ENCODE data around the gene CACNG5.

Gene CACNG5, protein sequence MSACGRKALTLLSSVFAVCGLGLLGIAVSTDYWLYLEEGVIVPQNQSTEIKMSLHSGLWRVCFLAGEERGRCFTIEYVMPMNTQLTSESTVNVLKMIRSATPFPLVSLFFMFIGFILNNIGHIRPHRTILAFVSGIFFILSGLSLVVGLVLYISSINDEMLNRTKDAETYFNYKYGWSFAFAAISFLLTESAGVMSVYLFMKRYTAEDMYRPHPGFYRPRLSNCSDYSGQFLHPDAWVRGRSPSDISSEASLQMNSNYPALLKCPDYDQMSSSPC

DNA sequence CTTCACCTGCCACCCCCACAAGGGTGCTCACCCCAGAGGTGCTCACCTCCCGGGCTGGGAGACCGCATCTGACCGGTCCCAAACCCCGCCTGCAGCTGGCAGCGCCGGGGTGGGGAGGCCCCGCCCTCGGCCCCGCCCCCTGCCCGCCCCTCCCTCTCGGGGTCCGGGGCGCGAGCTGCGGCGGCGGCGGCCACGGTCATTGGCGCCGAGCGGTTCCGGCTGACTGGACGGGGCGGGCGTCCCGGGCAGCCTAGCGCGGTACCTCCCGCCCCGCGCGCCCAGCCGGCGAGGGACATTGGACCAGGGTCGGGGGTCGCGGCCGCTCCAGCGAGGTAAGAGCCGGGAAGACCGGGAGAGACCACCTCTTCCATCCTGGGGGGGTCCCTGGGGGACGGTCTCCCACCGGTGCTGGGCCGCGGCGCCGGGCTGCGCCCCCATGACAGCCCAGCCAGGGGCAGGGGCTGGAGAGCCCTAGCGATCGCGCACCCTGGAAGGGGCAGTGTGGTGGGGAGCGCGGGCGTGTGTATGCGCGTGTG, at the start of gene CACNG5:
Gene CACNG5, plus strand, starts transcription at position 199 of the 536 bp plus-strand sequence. CDS start 42,216 bp downstream, outside the sequence.
- DNase-seq, result no peak

DNA sequence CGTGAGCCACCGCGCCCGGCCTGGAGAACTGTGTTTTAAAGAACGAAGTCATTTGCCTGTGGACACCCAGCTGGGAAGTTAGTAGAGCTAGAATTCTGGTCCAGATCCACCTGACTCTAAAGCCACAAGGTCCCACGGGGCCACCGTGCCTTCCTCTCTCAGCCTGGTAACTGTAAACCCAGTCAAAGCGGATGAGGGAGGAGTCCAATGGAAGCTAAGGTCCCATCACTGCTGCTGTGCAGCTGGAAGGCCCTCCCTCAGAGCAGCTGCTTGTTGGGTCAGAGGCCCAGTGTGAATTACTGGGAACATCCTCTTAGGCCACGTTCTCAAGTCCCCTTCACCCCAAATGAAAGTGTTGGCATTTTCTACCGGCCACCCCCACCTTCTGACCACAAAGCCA, 48.8 kb upstream of the CACNG5 start:
- no peak for DNase-seq

DNA sequence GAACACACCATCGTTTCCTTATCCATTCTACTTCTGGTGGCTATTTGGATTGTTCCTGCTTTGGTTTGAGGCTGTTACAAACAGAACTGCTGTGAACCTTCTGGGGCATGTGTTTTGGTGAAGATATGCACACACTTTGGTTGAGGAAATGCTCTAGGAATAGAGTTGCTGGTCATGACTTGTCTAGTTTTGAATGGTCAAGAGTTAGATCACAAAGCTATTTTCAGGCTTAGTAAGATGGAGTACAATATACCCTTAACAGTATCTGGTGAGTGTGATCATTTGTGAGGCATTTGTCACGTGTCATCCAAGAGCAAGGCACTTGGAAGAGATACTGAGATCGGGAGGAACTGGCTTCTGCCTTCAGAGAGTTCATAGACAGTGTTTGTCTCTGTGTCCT, 47.0 kb upstream of the CACNG5 start:
- DNase-seq, result no peak

DNA sequence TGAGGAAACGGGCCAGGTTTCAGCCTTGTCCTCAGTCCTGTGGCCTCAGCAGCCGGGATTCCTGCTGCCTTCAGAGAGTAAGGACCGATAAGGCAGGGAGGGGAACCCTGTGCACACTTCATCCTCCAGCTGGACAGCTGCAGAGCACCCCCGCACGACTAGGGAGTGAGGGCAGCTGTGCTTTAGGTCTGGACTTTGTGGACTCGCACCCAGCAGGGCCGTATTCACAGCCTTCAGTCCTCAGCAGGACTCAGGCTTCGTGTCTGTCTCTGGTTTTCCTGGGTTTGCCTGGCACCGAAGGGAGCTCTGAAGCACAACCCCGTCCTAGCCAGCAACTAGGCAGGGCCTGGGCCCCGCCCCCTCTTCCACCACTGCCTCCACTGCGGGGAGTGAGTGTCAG, 45.8 kb upstream of the CACNG5 start:
- no peak for DNase-seq

DNA sequence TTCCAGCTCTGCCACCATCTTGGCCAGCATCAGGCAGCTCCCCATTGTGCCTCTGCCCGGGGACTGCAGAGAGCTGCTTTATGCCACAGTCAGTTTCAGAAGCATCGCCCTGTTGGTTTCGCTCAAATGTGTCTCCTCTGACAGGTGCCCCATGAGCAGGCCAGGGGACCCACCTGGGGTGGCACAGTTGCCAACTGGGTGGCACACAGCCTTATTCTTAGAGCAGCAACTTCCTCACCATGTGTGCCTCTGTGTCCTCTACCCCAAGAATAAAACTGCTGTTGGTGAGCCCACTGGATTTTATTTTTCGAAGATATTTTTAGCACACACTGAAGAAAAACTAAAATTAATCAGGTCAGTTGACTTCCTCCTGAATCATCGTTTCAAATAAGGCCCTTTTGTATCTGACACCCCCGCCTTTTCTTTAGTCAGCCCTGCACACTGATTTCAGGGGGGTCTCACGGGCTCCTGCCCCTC, 44.9 kb upstream of the CACNG5 start:
- no peak for DNase-seq

DNA sequence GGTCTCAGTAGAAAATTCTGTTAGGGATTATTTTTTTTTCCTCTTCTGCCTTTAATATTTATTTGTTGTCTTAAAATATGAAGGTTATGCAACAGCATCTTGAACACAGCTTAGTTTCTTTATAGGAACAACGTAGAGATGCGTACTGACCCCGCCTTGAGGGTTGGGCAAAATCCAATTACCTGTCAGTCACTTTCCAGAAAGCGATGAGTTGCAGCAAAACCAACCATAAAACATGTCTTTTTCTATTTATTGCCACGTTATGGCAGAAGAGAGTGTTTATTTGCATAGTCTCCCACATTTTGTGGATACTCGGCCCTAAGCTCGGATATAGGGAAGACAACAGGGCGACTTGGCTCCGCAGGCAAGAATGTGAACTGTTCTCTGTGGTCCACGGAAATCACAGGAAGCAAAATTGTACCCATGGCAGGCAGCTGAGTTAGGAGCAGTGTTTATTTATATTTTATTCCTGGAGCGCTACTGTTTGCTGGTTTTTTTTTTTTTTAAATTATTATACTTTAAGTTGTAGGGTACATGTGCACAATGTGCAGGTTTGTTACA, 44.3 kb upstream of the CACNG5 start:
- no peak for DNase-seq

DNA sequence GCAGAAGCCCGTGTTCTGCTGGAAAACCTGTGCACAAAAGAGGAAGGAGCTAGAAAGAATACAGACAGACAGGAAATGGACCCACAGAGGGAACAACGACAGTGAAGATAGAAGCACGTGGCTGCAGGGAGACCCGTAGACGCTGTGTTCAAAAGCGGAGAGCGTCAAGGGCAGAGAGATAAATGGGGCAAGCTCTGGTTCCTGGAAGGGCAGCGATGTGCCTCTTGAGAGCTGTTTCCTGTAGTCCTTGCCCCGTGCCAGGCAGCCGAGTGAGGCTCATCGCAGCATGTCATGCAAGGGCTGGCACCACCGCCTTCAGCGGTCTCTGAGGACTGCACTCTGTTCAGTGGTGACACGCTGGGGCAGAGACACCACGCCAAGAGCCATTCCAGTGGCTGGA, 43.6 kb upstream of the CACNG5 start:
- DNase-seq, result no peak

DNA sequence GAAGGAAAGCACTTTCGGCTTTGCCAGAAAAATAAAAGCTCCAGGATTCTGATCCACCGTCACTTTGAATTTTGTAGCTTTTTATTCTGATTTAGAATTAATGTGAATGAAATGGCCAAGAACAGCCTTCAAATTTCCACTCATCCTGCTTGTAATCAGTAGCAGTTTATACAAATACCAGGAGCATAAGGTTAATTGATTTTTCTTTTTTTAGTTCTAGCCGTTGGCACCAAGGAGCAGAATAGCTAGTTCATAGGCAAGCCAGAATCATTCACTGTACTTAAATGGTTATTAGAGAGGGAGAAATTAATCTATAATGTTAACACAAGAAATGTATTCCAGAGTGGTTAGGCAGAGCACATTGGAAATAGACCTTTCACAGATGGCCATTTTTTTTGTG, 41.1 kb upstream of the CACNG5 start:
- no peak for DNase-seq

DNA sequence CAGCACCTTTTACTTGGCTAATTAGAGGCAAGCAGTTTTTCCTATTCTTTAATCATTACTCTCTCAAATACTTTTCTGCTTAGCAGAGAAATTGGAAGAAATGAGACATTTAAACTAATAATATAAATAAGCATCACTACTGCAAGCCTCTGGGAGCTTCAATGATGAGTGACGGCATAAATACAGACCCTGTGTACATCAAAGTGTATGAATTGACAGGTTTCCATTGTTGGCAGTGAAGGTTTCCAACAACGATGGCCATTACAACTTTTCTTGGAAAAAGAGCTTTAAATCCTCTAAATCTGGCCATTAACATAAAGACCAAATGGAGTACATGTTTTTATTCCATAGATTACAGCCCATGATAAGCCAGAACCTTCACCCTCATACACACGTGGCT, 39.4 kb upstream of the CACNG5 start:
- DNase-seq, result no peak

DNA sequence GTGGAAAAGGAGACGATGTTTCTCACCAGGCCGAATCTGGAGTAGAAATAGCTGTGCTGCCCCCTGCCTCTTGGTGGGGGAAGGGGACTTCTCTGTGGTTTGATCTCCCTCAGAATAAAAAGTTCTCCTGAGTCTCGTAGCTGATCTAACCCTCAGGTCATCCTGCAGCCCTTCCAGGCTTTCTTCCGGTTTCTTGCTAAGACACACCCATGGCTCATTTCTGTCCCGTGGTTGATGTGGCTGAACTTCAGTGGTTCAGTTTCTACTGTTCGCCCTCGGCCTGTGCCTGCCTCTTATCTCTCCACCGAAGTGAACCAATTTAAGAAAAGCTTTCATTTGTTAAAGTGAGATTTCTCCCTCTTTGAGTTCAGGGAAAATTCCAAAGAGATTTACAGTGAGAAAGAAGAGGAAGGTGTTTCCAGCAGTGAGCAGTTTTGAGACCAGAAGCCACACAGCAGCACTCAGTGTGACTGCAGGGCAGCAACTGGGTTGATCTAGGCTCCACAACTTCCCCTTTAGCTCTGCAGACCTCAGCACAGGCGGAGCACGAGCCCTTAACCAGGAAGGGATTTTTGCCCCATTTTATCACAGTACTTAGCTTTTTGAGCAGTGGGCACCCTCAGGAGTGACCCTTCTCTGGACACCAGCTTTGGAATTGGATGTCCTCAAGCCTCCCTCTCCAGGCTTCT, 34.9 kb upstream of the CACNG5 start:
- DNase-seq, result no peak

DNA sequence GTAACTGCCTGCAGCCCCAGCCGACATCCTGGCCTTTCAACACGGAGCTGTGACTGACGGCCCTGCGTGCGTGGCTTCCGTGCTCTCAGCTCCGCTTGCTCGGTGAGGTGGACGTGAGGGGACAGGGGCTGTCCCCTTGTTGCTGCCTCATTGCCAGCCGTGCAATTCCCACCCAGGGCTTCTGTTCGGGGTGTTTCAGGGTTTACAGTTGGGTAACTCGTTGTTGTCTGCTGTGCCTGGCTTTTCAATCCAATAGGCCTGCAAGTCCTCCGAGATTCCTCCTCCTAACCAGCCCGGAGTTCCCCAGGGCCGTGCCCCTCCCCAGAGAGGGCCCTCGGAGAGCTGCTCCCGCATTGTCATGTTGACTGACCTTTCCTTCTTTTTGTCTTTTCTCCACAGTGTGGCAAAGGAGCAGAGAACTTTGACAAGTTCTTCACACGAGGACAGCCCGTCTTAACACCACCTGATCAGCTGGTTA, 31.4 kb upstream of the CACNG5 start:
- no peak for DNase-seq

DNA sequence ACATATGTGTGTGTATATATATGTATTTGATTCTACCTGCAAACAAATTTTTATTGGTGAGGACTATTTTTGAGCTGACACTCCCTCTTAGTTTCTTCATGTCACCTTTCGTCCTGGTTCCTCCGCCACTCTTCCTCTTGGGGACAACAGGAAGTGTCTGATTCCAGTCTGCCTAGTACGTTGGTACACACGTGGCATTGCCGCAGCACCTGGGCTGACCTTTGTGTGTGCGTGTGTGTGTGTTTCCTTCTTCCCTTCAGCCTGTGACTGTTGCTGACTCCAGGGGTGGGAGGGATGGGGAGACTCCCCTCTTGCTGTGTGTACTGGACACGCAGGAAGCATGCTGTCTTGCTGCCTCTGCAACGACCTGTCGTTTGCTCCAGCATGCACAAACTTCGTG, 29.4 kb upstream of the CACNG5 start:
- no peak for DNase-seq

DNA sequence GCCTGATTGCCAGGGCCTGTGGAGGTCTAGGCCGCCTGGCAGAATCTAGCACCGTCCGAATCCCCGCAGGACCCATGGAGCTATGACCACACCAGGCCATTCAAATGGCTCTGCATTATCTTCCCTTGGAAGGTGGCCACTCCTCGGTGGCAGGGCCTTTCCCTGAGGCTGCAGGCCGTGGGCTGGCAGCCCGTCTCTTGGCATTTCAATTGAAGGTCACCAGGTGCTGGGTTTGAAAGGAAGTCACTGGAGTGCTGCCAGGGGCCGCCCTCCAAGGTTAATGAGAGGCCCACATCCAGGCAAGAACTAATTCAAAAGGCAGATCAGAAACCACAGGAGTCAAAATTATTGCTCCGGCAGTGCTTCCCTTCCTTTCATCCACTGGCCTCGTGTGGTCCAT, 27.7 kb upstream of the CACNG5 start:
- DNase-seq, result no peak

DNA sequence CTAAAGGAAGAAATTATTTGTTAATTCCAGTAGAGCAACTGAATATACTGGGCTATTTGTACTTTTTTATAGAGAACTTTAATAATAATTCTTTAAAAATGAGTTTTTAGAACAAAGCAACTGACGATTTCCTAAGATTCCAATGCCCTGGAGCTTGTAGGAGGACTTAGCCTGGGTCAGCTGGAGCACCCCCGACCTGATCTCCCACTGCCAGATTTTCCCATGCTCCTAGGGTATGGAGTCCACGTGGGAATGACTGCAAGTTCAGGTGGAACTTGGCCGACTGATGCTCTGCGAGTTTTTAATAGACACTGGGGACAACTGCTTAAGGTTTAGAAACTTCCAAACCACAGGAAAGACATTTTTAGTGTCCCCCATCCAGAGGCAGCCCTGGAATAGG, 25.5 kb upstream of the CACNG5 start:
- no peak for DNase-seq

DNA sequence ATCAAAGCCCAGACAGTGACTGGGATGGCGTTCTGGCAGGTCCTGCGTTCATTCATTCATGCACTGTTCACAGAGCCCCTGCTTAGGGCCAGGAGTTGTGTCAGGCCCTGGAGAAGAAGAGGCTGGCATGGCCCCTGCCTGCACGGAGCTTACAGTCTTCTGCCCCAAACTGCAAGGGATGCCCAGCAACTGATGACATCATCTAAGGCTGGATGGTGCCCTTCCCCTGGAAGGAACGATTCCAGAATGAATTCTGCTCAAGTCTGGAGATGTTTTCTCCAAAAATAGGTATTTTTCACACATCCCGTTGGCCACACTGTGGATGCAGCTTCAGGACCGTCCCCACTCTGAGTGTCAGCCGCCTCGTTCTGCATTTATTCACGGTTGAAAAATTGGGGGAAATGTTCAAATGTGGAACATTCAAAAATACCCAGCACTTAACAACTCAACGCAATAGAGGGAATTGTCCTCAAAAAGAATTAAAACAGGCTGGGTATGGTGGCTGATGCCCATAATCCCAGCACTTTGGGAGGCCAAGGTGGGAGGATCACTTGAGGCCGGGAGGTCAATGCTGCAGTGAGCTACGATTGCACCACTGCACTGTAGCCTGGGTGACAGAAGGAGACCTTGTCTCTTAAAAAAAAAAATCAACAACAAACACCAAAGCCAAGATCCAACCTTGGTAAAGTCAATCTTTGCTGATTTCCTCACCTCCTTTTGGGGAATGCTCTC, 23.8 kb upstream of the CACNG5 start:
- DNase-seq, result no peak

DNA sequence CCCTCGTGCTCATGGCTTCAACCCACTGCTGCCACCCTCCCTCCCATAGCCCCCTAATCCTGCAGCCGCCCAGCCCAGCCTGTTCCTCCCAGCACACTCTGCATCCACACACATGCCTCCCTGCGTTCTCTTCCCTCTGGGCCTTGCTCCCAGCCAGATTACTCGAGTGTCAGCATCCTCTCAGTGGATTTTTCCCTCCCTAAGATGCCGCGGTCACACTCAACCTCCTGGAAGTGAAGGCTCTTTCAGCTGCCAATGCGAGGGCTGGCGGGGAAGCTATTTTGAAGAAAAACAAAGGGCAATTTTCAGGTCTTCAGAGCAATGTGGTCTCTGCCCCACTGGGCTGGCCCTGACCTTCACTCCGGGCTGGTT, 23.2 kb upstream of the CACNG5 start:
- no peak for DNase-seq

DNA sequence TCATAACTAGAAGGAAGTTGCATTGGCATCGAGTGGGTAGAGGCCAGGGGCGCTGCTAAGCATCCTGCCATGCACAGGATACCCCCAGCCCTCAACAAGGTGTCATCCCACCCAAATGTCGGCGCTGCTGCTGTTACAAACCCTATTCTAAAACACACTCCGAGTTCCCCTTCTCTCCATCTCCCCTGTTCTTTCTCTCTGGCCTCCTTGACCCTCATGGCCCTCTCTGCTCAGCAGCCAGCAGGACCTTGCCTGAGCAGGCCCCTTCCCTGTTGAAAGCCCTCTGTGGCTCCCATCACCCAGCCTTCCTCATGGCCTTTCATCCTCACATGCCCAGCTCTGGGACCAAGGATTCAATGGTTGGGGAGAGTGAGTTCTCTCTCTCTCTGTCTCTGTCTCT, 22.3 kb upstream of the CACNG5 start:
- DNase-seq, result no peak

DNA sequence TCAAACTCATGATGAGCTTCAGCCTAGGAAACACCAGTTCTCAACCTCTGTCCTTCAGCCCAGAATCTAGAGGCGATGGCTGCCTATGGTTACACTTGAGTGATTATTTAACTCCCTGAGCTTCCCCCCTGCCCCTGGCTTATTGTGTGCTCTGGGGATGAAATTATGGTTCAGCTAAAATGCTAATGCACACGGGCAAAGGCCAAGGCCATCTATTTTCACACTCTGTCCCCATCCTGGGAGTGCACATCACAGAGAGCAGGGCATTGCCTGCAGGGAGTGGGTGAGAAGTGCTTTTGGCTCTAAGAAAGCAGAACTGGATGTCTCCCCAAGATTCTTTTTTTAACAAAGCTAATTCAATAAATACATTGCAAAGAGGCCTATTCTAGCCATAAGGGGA, 21.6 kb upstream of the CACNG5 start:
- no peak for DNase-seq

DNA sequence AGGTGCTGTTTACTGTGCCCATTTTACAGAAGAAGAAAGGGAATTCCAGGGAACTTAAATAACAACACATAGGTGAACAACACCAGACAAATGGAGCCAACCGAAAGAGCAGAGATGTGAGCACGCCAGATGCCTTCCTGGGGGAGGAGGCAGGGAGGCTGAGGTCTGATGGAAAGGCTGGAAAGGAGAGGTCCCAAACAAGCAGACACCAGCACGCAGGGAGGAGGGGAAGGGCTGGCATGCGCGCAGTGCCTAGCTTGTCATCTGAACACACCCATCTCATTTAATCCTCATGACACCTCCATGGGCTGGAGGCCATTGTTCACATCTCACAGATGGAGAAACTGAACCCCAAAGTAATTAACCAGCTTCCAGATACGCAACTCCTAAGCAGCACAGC, 20.9 kb upstream of the CACNG5 start:
- DNase-seq, result no peak

DNA sequence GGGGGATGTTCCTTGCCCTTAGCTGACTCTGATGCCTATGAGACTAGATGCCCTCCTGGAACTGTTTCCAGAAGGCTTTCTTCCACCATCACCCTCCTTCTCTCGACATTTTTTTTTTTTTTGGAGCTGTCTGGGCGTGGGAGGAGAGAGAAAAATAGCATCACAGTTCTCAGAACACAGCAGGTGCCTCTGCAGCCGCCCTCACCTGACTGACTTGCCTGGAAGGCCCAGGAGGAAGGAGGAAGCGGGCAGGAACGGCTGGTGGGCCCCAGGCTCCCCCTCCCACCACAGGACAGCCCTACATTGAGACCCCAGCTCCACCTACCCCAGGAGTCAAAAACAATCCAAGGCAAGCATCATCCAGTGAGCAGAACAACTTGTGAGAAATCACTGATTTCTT, 20.3 kb upstream of the CACNG5 start:
- no peak for DNase-seq

DNA sequence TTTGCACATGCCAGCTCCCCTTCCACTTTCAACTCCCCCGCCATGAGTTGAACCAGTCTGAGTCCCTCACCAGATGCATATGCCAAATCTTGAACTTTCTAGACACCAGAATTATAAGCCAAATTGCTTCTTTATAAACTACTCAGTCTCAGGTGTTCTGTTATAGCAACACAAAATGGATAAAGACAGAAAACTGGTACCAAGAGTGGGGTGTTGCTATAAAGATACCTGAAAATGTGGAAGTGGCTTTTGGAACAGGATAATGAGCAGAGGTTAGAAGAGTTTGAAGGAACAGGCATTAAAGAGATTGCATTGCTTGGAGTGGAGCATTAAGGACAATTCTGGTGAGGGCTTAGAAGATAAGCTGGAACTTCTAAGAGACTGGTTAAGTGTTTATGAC, 17.2 kb upstream of the CACNG5 start:
- no peak for DNase-seq

DNA sequence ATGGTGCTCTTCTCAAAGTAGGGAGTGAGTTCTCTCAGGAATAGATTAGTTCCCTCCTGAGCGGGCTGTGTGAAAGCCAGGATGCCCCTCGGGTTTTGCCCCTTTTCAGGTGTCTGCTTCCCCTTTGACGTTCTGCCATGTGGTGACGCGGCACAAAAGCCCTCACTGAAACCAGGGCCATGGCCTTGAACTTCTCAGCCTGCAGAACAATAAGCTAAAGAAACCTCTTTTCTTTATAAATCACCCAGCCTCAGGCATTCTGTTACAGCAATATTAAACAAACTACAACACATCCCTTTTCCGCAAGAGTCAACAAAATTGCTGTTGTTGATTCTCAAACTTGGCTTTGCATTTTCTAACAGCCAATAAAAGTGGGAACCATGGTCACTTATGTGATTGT, 15.5 kb upstream of the CACNG5 start:
- no peak for DNase-seq

DNA sequence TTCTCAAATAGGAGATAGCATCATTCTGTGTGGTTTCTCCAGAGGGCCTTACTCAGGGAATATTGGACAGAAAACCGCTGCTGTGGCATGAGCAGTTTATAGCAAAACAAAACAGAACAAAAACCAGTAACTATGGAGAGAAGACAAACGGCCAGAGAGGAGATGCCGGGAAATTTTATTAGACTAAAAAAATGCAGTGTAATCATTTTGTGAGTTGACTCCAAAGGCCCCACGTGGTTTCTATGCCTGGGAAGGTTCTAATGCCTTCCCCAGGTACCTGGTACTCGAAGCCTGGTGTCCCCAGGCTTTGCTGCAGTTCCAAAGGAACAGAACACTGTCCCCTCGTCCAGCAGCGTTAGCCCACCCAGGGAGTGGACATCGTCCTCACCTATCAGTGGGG, 12.9 kb upstream of the CACNG5 start:
- no peak for DNase-seq
